Right ventricle myocardium inferior (tissue), 1 donor: ENCODE measurements around the gene PRKCB. TPM values are rescaled to one million over a fixed set of nuclear protein-coding genes. Genes with fewer than 3 reads are reported as not detected.

ENCODE experiments used
- ATAC-seq: fragments of 200-7000 bp; cut with Tn5 transposase; one replicate; pipeline ENCODE4 v1.9.1; 2020; ENCODE audit warnings: mild to moderate bottlenecking, moderate library complexity
- DNase-seq: peaks from one replicate; pipeline ENCODE4 v3.0.0; 2021; ENCODE audit errors: missing footprints
- intact Hi-C: fragments of 100-400 bp; cut with DNase I; formaldehyde crosslinking; loops from one replicate; pipeline ENCODE4 v1.11.0; 2022
- total RNA-seq: library from RNA; stranded (reverse); fragmentation: NEBNext Ultra II Directional; extraction: Animal tissue kit (Norgen Biotek cat#: 25700); gene quantifications from one replicate; pipeline ENCODE4 v1.2.1, GENCODE V29; 2021
- donor health status: DM: no; HTN: yes; CAD: no; lungs with severe emphysema.

The PRKCB gene
- total RNA-seq, 1 donor from 2014 or later = 2.2 TPM

GRCh38 chr16:23950898-23951297, 115.1 kb downstream of the PRKCB start:
- ATAC-seq (no peak), DNase-seq (no peak)
- intact Hi-C loops = no loop called here

- ATAC-seq (no peak), DNase-seq (no peak)
- intact Hi-C loops = no loop called here
These were observed 116.6 kb downstream of the PRKCB start for GRCh38 chr16:23952128-23952970.

GRCh38 chr16:23952971-23953300, 117.2 kb downstream of the PRKCB start:
- intact Hi-C loops = no loop called here
- no peak for DNase-seq
- no peak for ATAC-seq

DNA sequence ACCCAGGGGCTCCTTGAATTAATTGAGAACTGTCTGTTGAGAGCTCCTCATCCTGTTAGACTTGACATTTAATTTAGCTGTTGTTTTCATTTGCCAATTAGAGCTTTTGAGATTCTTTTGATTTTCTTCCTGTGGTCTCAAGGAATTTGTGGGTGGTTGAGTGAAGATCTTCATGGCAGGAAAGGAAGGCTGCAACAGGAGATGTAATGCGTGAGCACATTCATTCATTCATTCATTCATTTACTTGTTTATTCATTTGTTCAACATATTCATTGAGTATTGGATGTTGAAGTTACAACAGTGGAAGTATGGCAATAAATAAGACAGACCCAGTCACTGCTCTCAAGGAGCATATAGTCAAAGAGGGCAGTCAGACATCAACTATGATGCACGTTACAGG, 117.7 kb downstream of the PRKCB start:
- intact Hi-C loops = no loop called here
- DNase-seq (no peak), ATAC-seq (no peak)

DNA sequence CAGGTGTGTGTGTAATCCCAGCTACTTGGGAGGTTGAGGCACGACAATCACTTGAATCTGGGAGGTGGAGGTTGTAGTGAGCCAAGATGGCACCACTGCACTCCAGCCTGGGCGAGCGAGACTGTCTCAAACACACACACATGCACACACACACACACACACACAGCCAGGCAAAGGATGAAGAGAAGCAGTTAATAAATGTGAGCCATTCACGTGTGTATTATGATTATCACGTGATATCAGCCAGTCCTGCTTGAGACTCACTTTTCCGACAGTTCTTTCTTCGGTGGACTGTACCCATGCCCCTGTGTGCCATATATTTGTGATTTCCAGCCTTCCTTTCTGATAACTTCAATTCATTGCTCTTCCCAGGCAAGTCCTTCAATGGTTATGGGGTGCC, 119.3 kb downstream of the PRKCB start:
- intact Hi-C loops = no loop called here
- no peak for ATAC-seq
- no peak for DNase-seq

DNA sequence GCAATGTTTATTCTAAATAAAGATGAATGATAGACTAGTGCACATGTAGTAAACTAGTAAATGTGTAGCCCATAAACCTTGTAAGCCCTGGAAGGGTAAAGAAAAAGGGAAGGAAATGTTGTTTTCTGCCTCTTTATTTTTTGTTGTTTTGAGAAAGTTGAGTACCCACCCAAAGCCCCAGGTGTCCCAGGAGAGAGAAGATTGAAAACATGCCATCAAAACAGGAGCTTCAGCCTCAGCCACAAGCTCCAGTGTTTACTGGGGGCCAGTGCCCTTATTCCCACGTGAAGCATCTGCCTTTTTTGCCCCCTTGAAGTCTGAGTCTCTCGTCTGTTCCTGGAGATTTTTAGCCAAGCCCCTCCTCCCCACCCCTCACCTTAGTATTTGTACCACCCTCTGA, 121.5 kb downstream of the PRKCB start:
- intact Hi-C loops = no loop called here
- ATAC-seq (no peak), DNase-seq (no peak)

- intact Hi-C loops = no loop called here
- ATAC-seq = peak; percentile 28
- DNase-seq = no peak
These were observed 123.4 kb downstream of the PRKCB start for GRCh38 chr16:23959072-23959751.

DNA sequence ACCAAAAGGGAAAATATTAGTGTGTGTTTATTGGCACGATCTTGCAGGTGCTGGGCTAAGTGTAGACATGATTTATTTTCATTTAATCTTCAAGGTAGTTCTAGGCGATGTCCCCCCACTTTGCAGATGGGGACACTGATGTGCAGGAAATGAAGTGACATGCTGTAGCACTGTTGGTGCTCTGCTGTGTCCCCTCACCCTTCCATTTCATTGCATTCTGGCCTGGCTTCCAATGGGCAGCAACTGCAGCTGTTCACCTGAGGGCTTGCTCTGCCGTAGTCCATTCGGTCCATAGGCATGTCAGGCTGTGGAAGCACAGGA, 123.9 kb downstream of the PRKCB start:
- DNase-seq (no peak), ATAC-seq (no peak)
- intact Hi-C loops = no loop called here

GRCh38 chr16:23960081-23960885, 124.5 kb downstream of the PRKCB start:
- intact Hi-C loops = no loop called here
- ATAC-seq = no peak
- no peak for DNase-seq

DNA sequence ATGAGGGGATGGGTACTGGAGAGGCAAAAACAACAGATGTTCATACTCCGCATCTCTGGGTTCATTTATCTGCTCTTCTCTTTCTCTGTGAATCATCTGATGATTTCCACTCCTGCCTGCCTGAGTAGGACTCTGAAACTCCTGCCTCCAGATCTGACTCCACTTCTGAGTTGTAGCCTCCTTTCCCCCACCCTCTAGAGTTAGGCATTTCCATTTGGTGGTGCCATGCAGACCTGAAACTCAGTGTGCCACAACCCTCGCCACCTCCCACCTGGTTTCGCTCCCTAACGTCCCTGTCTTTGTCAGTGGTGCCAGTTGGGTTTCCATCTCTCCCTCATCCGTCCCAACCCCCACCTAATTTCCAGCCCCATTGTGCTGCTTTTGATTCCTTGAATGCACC, 126.2 kb downstream of the PRKCB start:
- DNase-seq (no peak), ATAC-seq (no peak)

DNA sequence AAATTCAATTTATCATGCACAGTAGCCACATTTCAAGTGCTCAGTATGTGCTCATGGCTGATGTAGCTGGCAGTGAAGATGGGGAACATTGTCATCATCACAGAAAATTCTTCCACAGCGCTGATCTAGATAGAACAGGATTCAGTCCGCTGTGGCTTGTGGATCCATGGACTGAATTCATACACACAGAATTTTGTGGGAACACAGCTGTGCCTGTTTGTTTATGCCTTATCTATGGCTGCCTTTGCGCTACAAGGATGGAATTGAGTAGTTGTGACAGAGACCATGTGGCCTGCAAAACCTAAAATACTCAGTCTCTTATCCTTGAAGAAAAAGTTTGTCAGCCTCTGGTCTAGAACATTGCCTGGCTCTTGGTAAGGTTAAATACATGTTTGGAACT, 128.4 kb downstream of the PRKCB start:
- intact Hi-C loops = no loop called here
- ATAC-seq (no peak), DNase-seq (no peak)

More for the DNA sequence above, 126.2 kb downstream of the PRKCB start:
- intact Hi-C loops = no loop called here

DNA sequence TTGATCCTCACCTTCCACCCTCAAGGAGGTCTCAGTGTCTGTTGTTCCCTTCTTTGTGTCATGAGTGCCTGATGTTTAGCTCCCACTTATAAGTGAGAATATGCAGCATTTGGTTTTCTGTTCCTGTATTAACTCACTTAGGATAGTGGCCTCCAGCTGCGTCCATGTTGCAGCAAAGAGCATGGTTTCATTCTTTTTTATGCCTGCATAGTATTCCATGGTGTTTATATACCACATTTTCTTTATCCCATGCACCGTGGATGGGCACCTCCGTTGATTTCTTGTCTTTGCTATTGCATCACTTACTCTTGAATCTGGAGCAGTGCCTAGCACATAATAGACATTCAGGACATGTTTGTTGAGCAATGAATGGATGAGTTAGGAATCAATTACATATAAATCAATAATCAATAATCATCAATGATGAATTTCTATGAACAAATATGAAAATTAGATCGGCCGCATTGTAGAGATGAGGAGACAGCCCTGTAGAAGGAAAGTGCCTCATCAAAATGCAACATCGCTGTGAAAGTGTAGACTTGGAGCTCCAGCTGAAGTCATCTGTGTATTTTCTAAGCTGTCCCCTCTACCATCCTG, 129.5 kb downstream of the PRKCB start:
- DNase-seq (no peak), ATAC-seq (no peak)
- intact Hi-C loops = no loop called here

GRCh38 chr16:23966597-23967394, 131.0 kb downstream of the PRKCB start:
- DNase-seq (no peak), ATAC-seq (no peak)
- intact Hi-C loops = no loop called here

DNA sequence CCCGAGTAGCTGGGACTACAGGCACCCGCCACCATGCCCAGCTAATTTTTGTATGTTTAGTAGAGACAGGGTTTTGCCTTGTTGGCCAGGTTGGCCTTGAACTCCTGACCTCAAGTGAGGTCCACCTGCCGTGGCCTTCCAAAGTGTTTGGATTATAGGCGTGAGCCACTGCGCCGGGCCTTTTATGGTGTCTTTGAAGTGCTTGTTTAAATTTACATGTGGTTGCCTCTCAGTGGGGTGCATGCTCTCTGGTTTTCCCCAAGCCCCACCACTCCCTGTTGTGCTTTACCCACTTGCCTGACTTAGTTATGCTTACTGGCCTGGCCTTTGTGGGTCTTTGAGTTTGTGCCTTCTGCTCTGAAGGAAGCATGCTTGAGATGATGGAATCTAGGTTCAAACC, 132.0 kb downstream of the PRKCB start:
- DNase-seq (no peak), ATAC-seq (no peak)
- intact Hi-C loops = no loop called here

DNA sequence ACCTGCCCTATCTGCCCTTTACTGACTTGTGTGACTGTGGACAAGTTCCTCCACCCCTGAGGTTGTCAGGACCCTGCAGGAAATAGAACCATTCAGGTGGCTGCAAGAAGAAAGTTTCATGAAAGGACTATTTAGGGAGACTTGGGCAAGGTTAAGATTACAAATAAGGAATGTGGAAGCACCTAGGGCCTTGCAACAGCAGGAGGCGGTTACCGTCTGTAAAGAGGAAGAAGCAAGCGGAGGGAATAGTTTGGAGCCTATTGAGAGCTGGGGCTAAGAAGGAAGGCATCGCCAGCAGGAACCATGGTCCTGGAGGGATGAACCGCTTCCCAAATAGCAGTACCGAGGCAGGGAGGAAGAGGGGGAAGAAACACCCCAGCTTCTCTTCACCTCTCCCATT, 132.4 kb downstream of the PRKCB start:
- DNase-seq (no peak), ATAC-seq (no peak)
- intact Hi-C loops = no loop called here

- ATAC-seq (no peak), DNase-seq (no peak)
- intact Hi-C loops = no loop called here
These were observed 133.9 kb downstream of the PRKCB start for GRCh38 chr16:23969468-23970297.

GRCh38 chr16:23974223-23974622, 138.4 kb downstream of the PRKCB start:
- ATAC-seq = no peak

GRCh38 chr16:23975293-23975692, 139.5 kb downstream of the PRKCB start:
- DNase-seq = no peak
- intact Hi-C loops = no loop called here
- ATAC-seq = no peak

More at GRCh38 chr16:23974223-23974622, 138.4 kb downstream of the PRKCB start:
- intact Hi-C loops = no loop called here
- no peak for DNase-seq
